K562 (cell line): Measurements from ENCODE around the gene SLC4A2. TPM values are rescaled to one million over a fixed set of nuclear protein-coding genes. Genes with fewer than 3 reads are reported as not detected.

Experiments used
- ETV1 ChIP-seq: fragments of 450-650 bp; conservative IDR thresholded peaks from 2 replicates; pipeline ENCODE4 v1.6.1; 2016; ENCODE audit warnings: missing genetic modification characterization, control low read depth, low read depth, missing compliant biosample characterization
- ETV6 ChIP-seq, 3 experiments: fragments of 150-350 bp in 1 of 3; sonication (generic) in 1 of 3; formaldehyde crosslinking in 1 of 3; IDR thresholded peaks; 2 replicates each; pipeline versions ENCODE4 v1.6.1 to v1.8.0; 2014 to 2022; ENCODE audit warnings: borderline replicate concordance in 2 of 3, low read depth in 2 of 3, antibody characterized with exemption in 1 of 3, low read length in 1 of 3, mild to moderate bottlenecking in 1 of 3, missing genetic modification reagents in 1 of 3
- HOMEZ ChIP-seq: fragments of 250-450 bp; sonication (Bioruptor Pico); IDR thresholded peaks from 2 replicates; pipeline ENCODE4 v1.4.0; 2020; ENCODE audit warnings: mild to moderate bottlenecking, moderate library complexity
- KHSRP ChIP-seq: fragments of 450-650 bp; IDR thresholded peaks from 2 replicates; pipeline ENCODE4 v1.6.1; 2017
- MYNN ChIP-seq, 2 experiments: sonication (generic); formaldehyde crosslinking in 1 of 2; IDR thresholded peaks; 2 replicates each; pipeline versions ENCODE4 v1.5.0 to v1.6.1; 2016 to 2020; ENCODE audit warnings: antibody characterized with exemption in 1 of 2, missing genetic modification reagents in 1 of 2
- NCOA6 ChIP-seq: fragments of 450-650 bp; IDR thresholded peaks from 2 replicates; pipeline ENCODE4 v1.6.1; 2017; ENCODE audit warnings: mild to moderate bottlenecking
- NELFE ChIP-seq: IDR thresholded peaks from 2 replicates; pipeline ENCODE4 v1.6.1; 2011; ENCODE audit warnings: mild to moderate bottlenecking; ENCODE audit not compliant: insufficient read depth, insufficient read length
- PHF8 ChIP-seq: fragments of 200-600 bp; sonication (generic); IDR thresholded peaks from 2 replicates; pipeline ENCODE4 v1.6.1; 2012; ENCODE audit warnings: mixed run types, mild to moderate bottlenecking, inconsistent platforms, low read length, moderate library complexity, borderline replicate concordance
- SETDB1 ChIP-seq: IDR thresholded peaks from one replicate; pipeline ENCODE4 v1.6.1; 2012; ENCODE audit warnings: low read length, control low read depth, inconsistent platforms
- TAF9B ChIP-seq: fragments of 450-650 bp; IDR thresholded peaks from 2 replicates; pipeline ENCODE4 v1.6.1; 2018; ENCODE audit warnings: mild to moderate bottlenecking; ENCODE audit not compliant: partially characterized antibody
- TCF7 ChIP-seq: sonication (generic); IDR thresholded peaks from 2 replicates; pipeline ENCODE4 v1.6.1; 2016; ENCODE audit warnings: antibody characterized with exemption, borderline replicate concordance
- TEAD1 ChIP-seq, 2 experiments: fragments of 450-650 bp in 1 of 2; sonication (generic) in 1 of 2; formaldehyde crosslinking; IDR thresholded peaks; 2 replicates each; pipeline versions ENCODE4 v1.4.0 to v1.8.0; 2020 to 2022; ENCODE audit warnings: mild to moderate bottlenecking in 2 of 2, missing genetic modification reagents in 1 of 2
- THAP7 ChIP-seq: fragments of 250-450 bp; sonication (Bioruptor Pico); IDR thresholded peaks from 2 replicates; pipeline ENCODE4 v1.5.0; 2021
- TSC22D4 ChIP-seq: fragments of 450-650 bp; IDR thresholded peaks from 2 replicates; pipeline ENCODE4 v1.6.1; 2016; ENCODE audit warnings: missing genetic modification characterization, missing biosample characterization, control low read depth
- ZNF134 ChIP-seq: fragments of 250-450 bp; sonication (Bioruptor Pico); conservative IDR thresholded peaks from 2 replicates; pipeline ENCODE4 v1.4.0; 2020
- ZNF197 ChIP-seq: fragments of 200-800 bp; sonication (Bioruptor generic); IDR thresholded peaks from 2 replicates; pipeline ENCODE4 v1.6.1; 2016; ENCODE audit warnings: low read depth, missing genetic modification characterization, missing compliant biosample characterization
- ZNF518B ChIP-seq: fragments of 250-450 bp; sonication (Bioruptor Pico); IDR thresholded peaks from 2 replicates; pipeline ENCODE4 v1.5.0; 2021; ENCODE audit warnings: mild to moderate bottlenecking, moderate library complexity
- polyA plus RNA-seq, 8 experiments: library from polyadenylated mRNA; depleted of rRNA in 4 of 8; stranded (reverse) in 5 of 8; unstranded in 3 of 8; fragments of >200 nt; fragmentation: Nextera tagmentation in 2 of 8; fragmentation: Illumina TruSeq in 1 of 8; extraction: Ambion mirVana in 2 of 8; extraction: Trizol in 1 of 8; gene quantifications; 2 replicates each; pipeline versions ENCODE4 v1.2.1 to v1.2.3, GENCODE V29; 2011 to 2014; ENCODE audit warnings: inconsistent platforms in 1 of 8, missing spikeins in 1 of 8
- total RNA-seq, 7 experiments: library from RNA; depleted of rRNA in 6 of 7; stranded (reverse); fragments of >200 nt in 6 of 7; fragmentation: Illumina TruSeq in 2 of 7; extraction: Trizol in 2 of 7; gene quantifications; 2 replicates each; pipeline versions ENCODE4 v1.2.1 to v1.2.3, GENCODE V29; 2011 to 2021; ENCODE audit warnings: low replicate concordance in 1 of 7
- TF ChIP-seq, protein P1 (sequence below): fragments of 450-650 bp; formaldehyde crosslinking; IDR thresholded peaks from 2 replicates; pipeline ENCODE4 v1.4.0; 2022; ENCODE audit warnings: mild to moderate bottlenecking, moderate library complexity
- TF ChIP-seq, protein P2 (sequence below): IDR thresholded peaks from 2 replicates; pipeline ENCODE4 v1.6.1; 2014; ENCODE audit warnings: antibody characterized with exemption

The SLC4A2 gene
- total and polyA plus RNA-seq, 9 of the 15 experiments (the other 6 are each of a cell fraction or from before 2014, with no cell fraction given), result 11.4 to 375 (median 130) TPM

DNA sequence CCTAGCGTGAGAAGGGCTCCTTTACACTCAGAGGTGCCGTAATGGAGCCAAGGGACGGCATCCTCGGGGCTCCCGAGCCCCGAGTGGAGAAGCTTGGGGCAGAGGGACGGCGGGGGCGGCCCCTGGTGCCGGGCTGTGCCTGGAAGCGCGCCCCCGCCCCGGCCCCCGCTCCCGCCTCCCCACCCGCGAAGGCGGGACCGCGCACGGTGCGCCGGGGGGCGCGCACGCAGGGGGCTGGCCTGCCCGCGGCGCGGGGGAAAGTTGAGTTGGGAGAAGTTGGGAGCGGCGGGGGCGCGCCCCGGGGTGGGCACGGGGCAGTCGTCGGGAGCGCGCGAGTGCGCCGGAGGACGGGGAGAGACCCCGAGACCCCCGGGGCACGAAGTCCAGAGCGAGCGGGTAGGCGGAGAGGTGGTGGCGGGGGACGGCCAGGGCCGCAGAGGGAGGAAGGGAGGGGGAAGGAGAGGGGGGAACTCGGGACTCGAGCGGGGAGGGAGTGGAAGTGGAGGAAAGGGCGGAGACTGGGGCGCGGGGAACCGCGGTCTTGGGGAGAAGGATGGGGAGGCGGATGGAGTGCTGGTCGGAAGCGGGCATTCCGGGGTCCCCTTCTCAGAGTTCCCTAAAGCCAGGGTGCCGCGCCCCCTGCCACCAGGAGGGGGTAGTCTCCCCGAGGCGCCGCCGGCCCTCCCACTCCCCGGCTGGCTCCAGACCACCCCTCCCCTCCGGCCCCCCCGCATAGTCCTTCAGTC lies at the start of gene SLC4A2 (continued):
- peak; percentile 75; the same call in 1 of the 2 replicates for TF ChIP-seq PHF8
- no peak for TF ChIP-seq ETV6 (IDR thresholded peaks at IDR 0.05; ENCODE audit: borderline replicate concordance in 1 of 2, low read depth in 2 of 2, low read length in 1 of 2)
- no peak for TF ChIP-seq ETV6 (CRISPR knock-in tag; IDR thresholded peaks at IDR 0.05; ENCODE audit: borderline replicate concordance)
- TF ChIP-seq ZNF518B (CRISPR knock-in tag), result no peak
- no peak for TF ChIP-seq SETDB1
- TF ChIP-seq TCF7, result no peak
- TF ChIP-seq, protein P1, sequence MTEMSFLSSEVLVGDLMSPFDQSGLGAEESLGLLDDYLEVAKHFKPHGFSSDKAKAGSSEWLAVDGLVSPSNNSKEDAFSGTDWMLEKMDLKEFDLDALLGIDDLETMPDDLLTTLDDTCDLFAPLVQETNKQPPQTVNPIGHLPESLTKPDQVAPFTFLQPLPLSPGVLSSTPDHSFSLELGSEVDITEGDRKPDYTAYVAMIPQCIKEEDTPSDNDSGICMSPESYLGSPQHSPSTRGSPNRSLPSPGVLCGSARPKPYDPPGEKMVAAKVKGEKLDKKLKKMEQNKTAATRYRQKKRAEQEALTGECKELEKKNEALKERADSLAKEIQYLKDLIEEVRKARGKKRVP (CRISPR knock-in tag), result no peak
- TF ChIP-seq TAF9B, result no peak
- no peak for TF ChIP-seq KHSRP
- no peak for TF ChIP-seq ETV1 (tag)
- no peak for TF ChIP-seq TSC22D4 (tag)
- no peak for TF ChIP-seq NELFE
- TF ChIP-seq ZNF197 (CRISPR knock-in tag), result peak; percentile 99
- TF ChIP-seq HOMEZ, result no peak
- TF ChIP-seq THAP7, result no peak
- TF ChIP-seq, protein P2, sequence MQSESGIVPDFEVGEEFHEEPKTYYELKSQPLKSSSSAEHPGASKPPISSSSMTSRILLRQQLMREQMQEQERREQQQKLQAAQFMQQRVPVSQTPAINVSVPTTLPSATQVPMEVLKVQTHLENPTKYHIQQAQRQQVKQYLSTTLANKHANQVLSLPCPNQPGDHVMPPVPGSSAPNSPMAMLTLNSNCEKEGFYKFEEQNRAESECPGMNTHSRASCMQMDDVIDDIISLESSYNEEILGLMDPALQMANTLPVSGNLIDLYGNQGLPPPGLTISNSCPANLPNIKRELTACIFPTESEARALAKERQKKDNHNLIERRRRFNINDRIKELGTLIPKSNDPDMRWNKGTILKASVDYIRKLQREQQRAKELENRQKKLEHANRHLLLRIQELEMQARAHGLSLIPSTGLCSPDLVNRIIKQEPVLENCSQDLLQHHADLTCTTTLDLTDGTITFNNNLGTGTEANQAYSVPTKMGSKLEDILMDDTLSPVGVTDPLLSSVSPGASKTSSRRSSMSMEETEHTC, result no peak
- no peak for TF ChIP-seq NCOA6
- TF ChIP-seq MYNN (IDR thresholded peaks at IDR 0.05), result 0 out of 2 replicates have a peak, but pooled peaks have one; percentile 32
- no peak for TF ChIP-seq MYNN (CRISPR knock-in tag; IDR thresholded peaks at IDR 0.05)
- TF ChIP-seq ZNF134, result no peak
- TF ChIP-seq TEAD1 (CRISPR knock-in tag; IDR thresholded peaks at IDR 0.05), result no peak; a peak in 1 of 4 replicates
